ENCODE measurements around the gene P4HA2. TPM values are rescaled to one million over a fixed set of nuclear protein-coding genes. Genes with fewer than 3 reads are reported as not detected.
A peak's percentile ranks its signal among the peaks of the same experiment; 100 is the strongest.

Gene P4HA2
- total RNA-seq, 2 experiments from 2014 or later = not detected

GRCh38 chr5:132254321-132254977 is 26.8 kb upstream of the P4HA2 start:
- TF ChIP-seq, protein P1, sequence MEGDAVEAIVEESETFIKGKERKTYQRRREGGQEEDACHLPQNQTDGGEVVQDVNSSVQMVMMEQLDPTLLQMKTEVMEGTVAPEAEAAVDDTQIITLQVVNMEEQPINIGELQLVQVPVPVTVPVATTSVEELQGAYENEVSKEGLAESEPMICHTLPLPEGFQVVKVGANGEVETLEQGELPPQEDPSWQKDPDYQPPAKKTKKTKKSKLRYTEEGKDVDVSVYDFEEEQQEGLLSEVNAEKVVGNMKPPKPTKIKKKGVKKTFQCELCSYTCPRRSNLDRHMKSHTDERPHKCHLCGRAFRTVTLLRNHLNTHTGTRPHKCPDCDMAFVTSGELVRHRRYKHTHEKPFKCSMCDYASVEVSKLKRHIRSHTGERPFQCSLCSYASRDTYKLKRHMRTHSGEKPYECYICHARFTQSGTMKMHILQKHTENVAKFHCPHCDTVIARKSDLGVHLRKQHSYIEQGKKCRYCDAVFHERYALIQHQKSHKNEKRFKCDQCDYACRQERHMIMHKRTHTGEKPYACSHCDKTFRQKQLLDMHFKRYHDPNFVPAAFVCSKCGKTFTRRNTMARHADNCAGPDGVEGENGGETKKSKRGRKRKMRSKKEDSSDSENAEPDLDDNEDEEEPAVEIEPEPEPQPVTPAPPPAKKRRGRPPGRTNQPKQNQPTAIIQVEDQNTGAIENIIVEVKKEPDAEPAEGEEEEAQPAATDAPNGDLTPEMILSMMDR (IDR thresholded peaks at IDR 0.05) = no peak
- H3K4me3 ChIP-seq (ENCODE audit: low read length) = no peak overlapping the region
- Mint-ChIP-seq H3K36me3 (ENCODE audit: low read depth) (no peaks in the 10 kb centered on the region), H3K27ac (no peak overlapping the region), H3K4me1 (ENCODE audit: low read depth) (peaks cover 4% of the 10 kb centered on the region), H3K27me3 (peaks cover 26% of the 10 kb centered on the region), H3K9me3 (no peaks in the 10 kb centered on the region), H3K4me3 (no peak overlapping the region)
- no peaks in the 10 kb centered on the region for H3K36me3 ChIP-seq (ENCODE audit: insufficient read depth, low read length)
- intact Hi-C loops (cut with DNase I, micrococcal nuclease) = no loop called here
- H3K27me3 ChIP-seq (ENCODE audit: control insufficient read depth in 1 of 2, insufficient read depth in 2 of 2, low read length in 2 of 2) = peaks cover 19 to 26% of the 10 kb centered on the region in 2 experiments
- ATAC-seq (ENCODE audit: poor library complexity) (no peak), DNase-seq (peak in 1 of 14 experiments; percentile 24)
- ChIA-PET CTCF (no interaction called here), POLR2A (no interaction called here)
- no peak overlapping the region for H3K27ac ChIP-seq (ENCODE audit: low read depth in 1 of 2, low read length in 2 of 2)
- H3K4me1 ChIP-seq (ENCODE audit: insufficient read depth, low read length) = peaks cover 4% of the 10 kb centered on the region
- H3K9me3 ChIP-seq (ENCODE audit: control insufficient read depth in 1 of 2, insufficient read depth in 1 of 2, low read length in 2 of 2) = peaks cover 0 to 7% of the 10 kb centered on the region in 2 experiments

DNA sequence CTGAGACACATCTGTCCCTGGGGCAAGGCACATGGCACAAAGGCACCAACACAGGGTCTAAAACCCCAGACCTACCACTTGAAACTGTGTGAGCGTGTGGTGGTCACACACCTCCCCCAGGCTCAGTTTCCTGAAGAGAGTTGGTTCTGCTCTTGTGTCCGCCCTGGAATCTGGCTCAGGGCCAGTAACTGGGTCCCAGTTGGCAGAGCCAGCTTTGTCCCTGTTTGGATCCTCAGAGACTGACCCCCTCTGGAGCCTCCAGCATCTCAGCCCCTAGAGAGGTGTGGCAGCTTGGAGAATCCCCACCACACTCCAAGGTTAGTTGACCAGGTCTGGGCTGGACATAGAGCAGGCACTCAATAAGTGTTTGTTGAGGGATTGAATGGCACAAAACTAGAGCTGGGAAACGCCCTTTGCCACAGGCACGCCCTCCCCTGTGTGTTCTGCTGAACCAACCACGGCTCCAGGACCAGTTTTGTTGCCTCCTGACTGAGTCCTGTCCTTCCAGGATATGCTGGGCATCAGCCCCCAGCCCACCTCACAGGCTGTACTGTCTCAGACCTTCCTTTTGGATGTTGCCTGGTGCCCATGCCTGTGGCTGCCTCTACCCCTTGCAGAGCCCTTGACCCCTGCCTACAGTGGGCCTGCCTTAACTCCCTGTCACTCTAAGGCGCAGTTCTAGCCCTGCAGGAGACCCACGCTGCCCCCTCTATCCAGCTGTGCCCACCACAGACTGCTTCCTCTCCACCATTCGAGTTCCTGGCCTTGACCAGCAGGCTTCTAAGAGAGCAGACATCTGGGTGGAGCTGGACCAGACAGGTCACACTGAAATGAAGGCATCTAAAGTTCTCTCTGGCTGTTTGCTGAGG is 26.0 kb upstream of the P4HA2 start:
- H3K36me3 ChIP-seq (ENCODE audit: insufficient read depth, low read length) = no peaks in the 10 kb centered on the region
- no peak overlapping the region for H3K27ac ChIP-seq (ENCODE audit: low read depth in 1 of 2, low read length in 2 of 2)
- TF ChIP-seq, protein P1 (IDR thresholded peaks at IDR 0.05) = no peak
- Mint-ChIP-seq H3K4me3 (no peak overlapping the region), H3K36me3 (ENCODE audit: low read depth) (no peaks in the 10 kb centered on the region), H3K27ac (no peak overlapping the region), H3K4me1 (ENCODE audit: low read depth) (peaks cover 4% of the 10 kb centered on the region), H3K9me3 (no peaks in the 10 kb centered on the region), H3K27me3 (peaks cover 26% of the 10 kb centered on the region)
- no peak overlapping the region for H3K4me3 ChIP-seq (ENCODE audit: low read length)
- H3K9me3 ChIP-seq (ENCODE audit: control insufficient read depth in 1 of 2, insufficient read depth in 1 of 2, low read length in 2 of 2) = peaks cover 0 to 7% of the 10 kb centered on the region in 2 experiments
- H3K4me1 ChIP-seq (ENCODE audit: insufficient read depth, low read length) = peaks cover 4% of the 10 kb centered on the region
- POLR2A ChIA-PET = no interaction called here
- intact Hi-C loops (cut with DNase I, micrococcal nuclease) = no loop called here
- H3K27me3 ChIP-seq (ENCODE audit: control insufficient read depth in 1 of 2, insufficient read depth in 2 of 2, low read length in 2 of 2) = peaks cover 19 to 26% of the 10 kb centered on the region in 2 experiments
- DNase-seq = peak in 1 of 14 experiments; percentile 30
- no peak for ATAC-seq (ENCODE audit: poor library complexity)
- CTCF ChIA-PET = no interaction called here

DNA sequence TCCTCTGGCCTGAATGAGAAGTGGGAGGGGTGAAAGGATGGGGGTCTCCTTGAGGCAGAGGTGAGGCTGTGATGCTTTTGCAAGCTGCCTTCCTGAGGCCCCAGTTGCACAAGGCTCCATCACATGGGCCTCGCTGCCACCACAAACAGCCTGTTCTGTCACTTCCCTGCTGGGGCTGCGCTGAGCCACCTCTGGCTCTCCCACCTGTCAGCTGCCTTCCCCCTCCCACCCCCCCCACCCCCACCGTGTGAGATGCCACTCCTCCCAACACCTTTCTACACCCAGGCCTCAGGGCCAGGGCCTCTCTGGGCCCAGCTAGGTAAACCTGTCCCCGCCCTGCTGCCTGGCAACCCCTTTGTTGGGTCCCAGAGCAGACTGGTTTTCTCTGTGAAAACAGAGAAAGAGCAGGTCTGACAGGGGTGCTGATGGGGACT is 25.4 kb upstream of the P4HA2 start:
- H3K4me1 Mint-ChIP-seq (ENCODE audit: low read depth) = peaks cover 4% of the 10 kb centered on the region
- no peak overlapping the region for H3K4me3 Mint-ChIP-seq
- peaks cover 26% of the 10 kb centered on the region for H3K27me3 Mint-ChIP-seq
- intact Hi-C loops (cut with DNase I, micrococcal nuclease) = no loop called here
- CTCF ChIA-PET = no interaction called here
- H3K27ac Mint-ChIP-seq = no peak overlapping the region
- DNase-seq (peak in 1 of 14 experiments; percentile 28), ATAC-seq (ENCODE audit: poor library complexity) (no peak)
- no peaks in the 10 kb centered on the region for H3K36me3 Mint-ChIP-seq (ENCODE audit: low read depth)
- H3K4me3 ChIP-seq (ENCODE audit: low read length) = no peak overlapping the region
- H3K9me3 Mint-ChIP-seq = no peaks in the 10 kb centered on the region
- H3K9me3 ChIP-seq (ENCODE audit: control insufficient read depth in 1 of 2, insufficient read depth in 1 of 2, low read length in 2 of 2) = peaks cover 0 to 7% of the 10 kb centered on the region in 2 experiments
- no peak overlapping the region for H3K27ac ChIP-seq (ENCODE audit: low read depth in 1 of 2, low read length in 2 of 2)
- POLR2A ChIA-PET = no interaction called here
- H3K27me3 ChIP-seq (ENCODE audit: control insufficient read depth in 1 of 2, insufficient read depth in 2 of 2, low read length in 2 of 2) = peaks cover 16 to 23% of the 10 kb centered on the region in 2 experiments
- TF ChIP-seq, protein P1 (IDR thresholded peaks at IDR 0.05) = no peak
- peaks cover 4% of the 10 kb centered on the region for H3K4me1 ChIP-seq (ENCODE audit: insufficient read depth, low read length)
- H3K36me3 ChIP-seq (ENCODE audit: insufficient read depth, low read length) = no peaks in the 10 kb centered on the region
